ENCODE data around the gene PCDHA5.
A peak's percentile ranks its signal among the peaks of the same experiment; 100 is the strongest.

Gene PCDHA5

GRCh38 chr5:140869555-140869886, 48.1 kb downstream of the PCDHA5 start:
- H3K27me3 ChIP-seq (ENCODE audit: insufficient read depth, low read depth, severe bottlenecking), result no peaks in the 10 kb centered on the region
- TF ChIP-seq, protein P1, sequence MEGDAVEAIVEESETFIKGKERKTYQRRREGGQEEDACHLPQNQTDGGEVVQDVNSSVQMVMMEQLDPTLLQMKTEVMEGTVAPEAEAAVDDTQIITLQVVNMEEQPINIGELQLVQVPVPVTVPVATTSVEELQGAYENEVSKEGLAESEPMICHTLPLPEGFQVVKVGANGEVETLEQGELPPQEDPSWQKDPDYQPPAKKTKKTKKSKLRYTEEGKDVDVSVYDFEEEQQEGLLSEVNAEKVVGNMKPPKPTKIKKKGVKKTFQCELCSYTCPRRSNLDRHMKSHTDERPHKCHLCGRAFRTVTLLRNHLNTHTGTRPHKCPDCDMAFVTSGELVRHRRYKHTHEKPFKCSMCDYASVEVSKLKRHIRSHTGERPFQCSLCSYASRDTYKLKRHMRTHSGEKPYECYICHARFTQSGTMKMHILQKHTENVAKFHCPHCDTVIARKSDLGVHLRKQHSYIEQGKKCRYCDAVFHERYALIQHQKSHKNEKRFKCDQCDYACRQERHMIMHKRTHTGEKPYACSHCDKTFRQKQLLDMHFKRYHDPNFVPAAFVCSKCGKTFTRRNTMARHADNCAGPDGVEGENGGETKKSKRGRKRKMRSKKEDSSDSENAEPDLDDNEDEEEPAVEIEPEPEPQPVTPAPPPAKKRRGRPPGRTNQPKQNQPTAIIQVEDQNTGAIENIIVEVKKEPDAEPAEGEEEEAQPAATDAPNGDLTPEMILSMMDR (IDR thresholded peaks at IDR 0.05; ENCODE audit: low read depth, low read length), result no peak; the same call in 1 of the 2 replicates
- no peak overlapping the region; the same call in 1 of the 2 replicates for H3K27ac ChIP-seq
- H3K36me3 ChIP-seq, result peaks cover 14% of the 10 kb centered on the region
- peaks cover 3% of the 10 kb centered on the region for H3K9me3 ChIP-seq (ENCODE audit: severe bottlenecking)
- no peak for DNase-seq
- peak overlapping the region; percentile 50 for H3K4me3 ChIP-seq (ENCODE audit: low read depth, low read length)

DNA sequence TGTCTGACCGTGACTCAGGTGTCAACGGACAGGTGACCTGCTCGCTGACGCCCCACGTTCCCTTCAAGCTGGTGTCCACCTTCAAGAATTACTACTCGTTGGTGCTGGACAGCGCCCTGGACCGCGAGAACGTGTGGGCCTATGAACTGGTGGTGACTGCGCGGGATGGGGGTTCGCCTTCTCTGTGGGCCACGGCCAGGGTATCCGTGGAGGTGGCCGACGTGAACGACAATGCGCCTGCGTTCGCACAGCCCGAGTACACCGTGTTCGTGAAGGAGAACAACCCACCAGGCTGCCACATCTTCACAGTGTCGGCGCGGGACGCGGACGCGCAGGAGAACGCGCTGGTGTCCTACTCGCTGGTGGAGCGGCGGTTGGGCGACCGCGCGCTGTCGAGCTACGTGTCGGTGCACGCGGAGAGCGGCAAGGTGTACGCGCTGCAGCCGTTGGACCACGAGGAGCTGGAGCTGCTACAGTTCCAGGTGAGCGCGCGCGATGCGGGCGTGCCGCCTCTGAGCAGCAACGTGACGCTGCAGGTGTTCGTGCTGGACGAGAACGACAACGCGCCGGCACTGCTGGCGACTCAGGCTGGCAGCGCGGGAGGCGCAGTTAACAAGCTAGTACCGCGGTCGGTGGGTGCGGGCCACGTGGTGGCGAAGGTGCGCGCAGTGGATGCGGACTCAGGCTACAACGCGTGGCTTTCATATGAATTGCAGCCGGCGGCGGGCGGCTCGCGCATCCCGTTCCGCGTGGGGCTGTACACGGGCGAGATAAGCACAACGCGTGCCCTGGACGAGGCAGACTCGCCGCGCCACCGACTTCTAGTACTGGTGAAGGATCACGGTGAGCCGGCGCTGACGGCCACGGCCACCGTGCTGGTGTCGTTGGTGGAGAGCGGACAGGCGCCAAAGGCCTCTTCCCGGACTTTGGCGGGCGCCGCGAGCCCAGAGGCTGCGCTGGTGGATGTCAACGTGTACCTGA, 49.1 kb downstream of the PCDHA5 start:
- no peak overlapping the region for H3K27ac ChIP-seq
- DNase-seq, result no peak
- H3K27me3 ChIP-seq (ENCODE audit: insufficient read depth, low read depth, severe bottlenecking), result no peaks in the 10 kb centered on the region
- TF ChIP-seq, protein P1 (IDR thresholded peaks at IDR 0.05; ENCODE audit: low read depth, low read length), result no peak
- peaks cover 14% of the 10 kb centered on the region for H3K36me3 ChIP-seq
- no peak overlapping the region for H3K4me3 ChIP-seq (ENCODE audit: low read depth, low read length)
- H3K9me3 ChIP-seq (ENCODE audit: severe bottlenecking), result peaks cover 3% of the 10 kb centered on the region
